Naive thymus-derived CD4-positive, alpha-beta T cell (primary cell): ENCODE data around the gene ANKRD44. TPM values are rescaled to one million over a fixed set of nuclear protein-coding genes. Genes with fewer than 3 reads are reported as not detected.
A peak's percentile ranks its signal among the peaks of the same experiment; 100 is the strongest.

Experiments used
- ATAC-seq: fragments of 150-1000 bp; cut with Tn5 transposase; 2 replicates; pipeline ENCODE4 v1.10.0; 2021; ENCODE audit warnings: mild to moderate bottlenecking, moderate library complexity
- CTCF ChIA-PET: fragments of 350-600 bp; sonication (Branson Sonifier 250); formaldehyde crosslinking; loops from one replicate; lab custom pipeline; 2021; ENCODE audit warnings: antibody characterized with exemption; lab: Charles Lee
- POLR2A ChIA-PET: fragments of 350-600 bp; sonication (Branson Sonifier 250); formaldehyde crosslinking; loops from one replicate; lab custom pipeline; 2021; ENCODE audit warnings: antibody characterized with exemption, inconsistent platforms; lab: Charles Lee
- DNase-seq, 9 donors: peaks; one replicate each; pipeline versions ENCODE4 v3.0.0 to v3.0.0-alpha.2; 2020 to 2022; ENCODE audit warnings: mixed read lengths in 1 of 9
- H3K27ac ChIP-seq: one replicate; pipeline ENCODE4 v1.7.0; 2013; ENCODE audit warnings: mild to moderate bottlenecking, low read depth, low read length, moderate library complexity
- H3K27me3 ChIP-seq, 2 donors: one replicate each; pipeline ENCODE4 v1.7.0; 2013; ENCODE audit warnings: low read length in 2 of 2, mild to moderate bottlenecking in 2 of 2, moderate library complexity in 2 of 2; ENCODE audit not compliant: control insufficient read depth in 2 of 2, insufficient read depth in 2 of 2
- H3K36me3 ChIP-seq, 3 experiments: 1 replicate in 2 of 3; 2 replicates in 1 of 3; pipeline ENCODE4 v1.7.0; 2013; ENCODE audit warnings: low read length in 3 of 3, mild to moderate bottlenecking in 3 of 3, moderate library complexity in 1 of 3; ENCODE audit not compliant: insufficient read depth in 3 of 3, control insufficient read depth in 2 of 3
- H3K4me1 ChIP-seq, 2 donors: one replicate each; pipeline ENCODE4 v1.7.0; 2013; ENCODE audit warnings: low read length in 2 of 2, mild to moderate bottlenecking in 2 of 2, moderate library complexity in 1 of 2; ENCODE audit not compliant: control insufficient read depth in 2 of 2, insufficient read depth in 2 of 2
- H3K4me3 ChIP-seq: 2 replicates; pipeline ENCODE4 v1.7.0; 2013; ENCODE audit warnings: mild to moderate bottlenecking, low read length
- H3K9me3 ChIP-seq, 3 experiments: 1 replicate in 2 of 3; 2 replicates in 1 of 3; pipeline ENCODE4 v1.7.0; 2013; ENCODE audit warnings: low read length in 3 of 3; ENCODE audit not compliant: control insufficient read depth in 2 of 3
- H3K27ac Mint-ChIP-seq, 9 donors: one replicate each; pipeline ENCODE4 v1.8.0; 2020 to 2022; ENCODE audit warnings: mixed read lengths in 9 of 9, mild to moderate bottlenecking in 8 of 9, moderate library complexity in 5 of 9, inconsistent platforms in 2 of 9
- H3K27me3 Mint-ChIP-seq, 5 donors: one replicate each; pipeline ENCODE4 v1.8.0; 2021 to 2022; ENCODE audit warnings: mixed read lengths in 5 of 5, mild to moderate bottlenecking in 1 of 5
- H3K36me3 Mint-ChIP-seq, 5 donors: one replicate each; pipeline ENCODE4 v1.8.0; 2020 to 2022; ENCODE audit warnings: mixed read lengths in 5 of 5, mild to moderate bottlenecking in 3 of 5, inconsistent platforms in 1 of 5
- H3K4me1 Mint-ChIP-seq, 7 donors: one replicate each; pipeline ENCODE4 v1.8.0; 2020 to 2022; ENCODE audit warnings: mixed read lengths in 7 of 7, mild to moderate bottlenecking in 3 of 7, inconsistent platforms in 1 of 7
- H3K4me3 Mint-ChIP-seq, 10 donors: one replicate each; pipeline ENCODE4 v1.8.0; 2020 to 2022; ENCODE audit warnings: mild to moderate bottlenecking in 10 of 10, mixed read lengths in 10 of 10, moderate library complexity in 6 of 10, inconsistent platforms in 2 of 10
- H3K9me3 Mint-ChIP-seq, 11 donors: one replicate each; pipeline ENCODE4 v1.8.0; 2020 to 2022; ENCODE audit warnings: mixed read lengths in 11 of 11, mild to moderate bottlenecking in 4 of 11, inconsistent platforms in 1 of 11, moderate library complexity in 1 of 11
- intact Hi-C, 2 donors: fragments of 100-400 bp; cut with micrococcal nuclease; formaldehyde crosslinking; loops; one replicate each; pipeline ENCODE4 v1.15.1; 2023
- polyA plus RNA-seq, 2 donors: library from polyadenylated mRNA; unstranded; fragments of 300-500 nt; fragmentation: Illumina TruSeq; gene quantifications; one replicate each; pipeline ENCODE4 v1.2.3, GENCODE V29; 2021
- total RNA-seq, 6 experiments: library from RNA in 5 of 6; stranded (reverse) in 5 of 6; gene quantifications; 1 replicate in 5 of 6; 2 replicates in 1 of 6; pipeline ENCODE4 v1.2.3 and lab custom pipeline; 2021 to 2026

ANKRD44 gene
- total and polyA plus RNA-seq, 7 experiments from 2014 or later = 88.6 to 296 (median 235) TPM

- H3K4me1 ChIP-seq = peaks cover 68 to 78% of the 10 kb centered on the region in 2 donors
- Mint-ChIP-seq H3K27me3 (no peaks in the 10 kb centered on the region), H3K4me3 (peak overlapping the region in 8 of 10 donors; percentile 14 to 83 (median 48)), H3K27ac (peak overlapping the region; percentile 19 to 95 (median 90)), H3K4me1 (peaks cover 46 to 98% (median 91%) of the 10 kb centered on the region in 7 donors), H3K9me3 (peaks cover 0 to 4% (median 0%) of the 10 kb centered on the region in 11 donors), H3K36me3 (peaks cover 7 to 47% (median 23%) of the 10 kb centered on the region in 5 donors)
- no peaks in the 10 kb centered on the region for H3K36me3 ChIP-seq
- ATAC-seq (no peak), DNase-seq (no peak)
- H3K27me3 ChIP-seq = no peaks in the 10 kb centered on the region
- H3K4me3 ChIP-seq = no peak overlapping the region
- intact Hi-C loops = loop anchor here in 1 of 2 donors (1.0 kb wide), 1 partner anchor 9 kb away; no protein-coding TSS in a partner anchor
- H3K9me3 ChIP-seq = no peaks in the 10 kb centered on the region
- CTCF ChIA-PET = interaction anchor here (1.3 kb wide), 1 partner anchor 62 kb away, joined by 4 read pairs; no protein-coding TSS in a partner anchor
- H3K27ac ChIP-seq = no peak overlapping the region
- POLR2A ChIA-PET = interaction anchor here (0.6 to 2.8 kb wide), 6 partner anchors 10 to 48 kb away, joined by 3 to 12 read pairs (median 6); no protein-coding TSS in a partner anchor
These were observed 64.5 kb downstream of the ANKRD44 start for GRCh38 chr2:197245829-197246804.

GRCh38 chr2:197244349-197244748, 66.2 kb downstream of the ANKRD44 start:
- no peak for DNase-seq

GRCh38 chr2:197242719-197243118, 67.9 kb downstream of the ANKRD44 start:
- Mint-ChIP-seq H3K27ac (peak overlapping the region; percentile 20 to 93 (median 68)), H3K36me3 (peaks cover 7 to 45% (median 17%) of the 10 kb centered on the region in 5 donors), H3K4me1 (peaks cover 54 to 95% (median 86%) of the 10 kb centered on the region in 7 donors), H3K27me3 (no peaks in the 10 kb centered on the region), H3K4me3 (peak overlapping the region in 7 of 10 donors; percentile 19 to 65 (median 48)), H3K9me3 (peaks cover 0 to 4% (median 0%) of the 10 kb centered on the region in 11 donors)
- no peak for DNase-seq
- Histone ChIP-seq H3K9me3 (no peaks in the 10 kb centered on the region), H3K27ac (peak overlapping the region; percentile 6), H3K36me3 (no peaks in the 10 kb centered on the region), H3K4me3 (peak overlapping the region; percentile 11), H3K27me3 (no peaks in the 10 kb centered on the region), H3K4me1 (peaks cover 73 to 80% of the 10 kb centered on the region in 2 donors)
- ATAC-seq = no peak
- intact Hi-C loops = no loop called here
- ChIA-PET POLR2A (interaction anchor here (0.6 to 1.8 kb wide), 7 partner anchors 10 to 67 kb away, joined by 3 to 10 read pairs (median 3); partner anchors contain the start of gene ANKRD44), CTCF (no interaction called here)

More at GRCh38 chr2:197244349-197244748, 66.2 kb downstream of the ANKRD44 start:
- Histone ChIP-seq H3K9me3 (no peaks in the 10 kb centered on the region), H3K27ac (peak overlapping the region; percentile 17), H3K27me3 (no peaks in the 10 kb centered on the region), H3K4me1 (peaks cover 69 to 78% of the 10 kb centered on the region in 2 donors), H3K4me3 (no peak overlapping the region), H3K36me3 (no peaks in the 10 kb centered on the region)
- ATAC-seq = no peak
- peaks cover 7 to 42% (median 21%) of the 10 kb centered on the region in 5 donors for H3K36me3 Mint-ChIP-seq
- intact Hi-C loops = loop anchor here in 1 of 2 donors (1.0 kb wide), 1 partner anchor 11 kb away; no protein-coding TSS in a partner anchor
- no peaks in the 10 kb centered on the region for H3K27me3 Mint-ChIP-seq
- peak overlapping the region; percentile 1 to 93 (median 70) for H3K27ac Mint-ChIP-seq
- H3K4me1 Mint-ChIP-seq = peaks cover 53 to 95% (median 87%) of the 10 kb centered on the region in 7 donors
- H3K9me3 Mint-ChIP-seq = peaks cover 0 to 4% (median 0%) of the 10 kb centered on the region in 11 donors
- H3K4me3 Mint-ChIP-seq = peak overlapping the region in 5 of 10 donors; percentile 0 to 65 (median 27)
- ChIA-PET POLR2A (interaction anchor here (0.6 to 2.8 kb wide), 9 partner anchors 11 to 55 kb away, joined by 3 to 12 read pairs (median 4); no protein-coding TSS in a partner anchor), CTCF (interaction anchor here (0.6 to 1.7 kb wide), 5 partner anchors 12 to 130 kb away, joined by 3 to 4 read pairs (median 4); no protein-coding TSS in a partner anchor)

GRCh38 chr2:197241596-197241995, 69.0 kb downstream of the ANKRD44 start:
- Histone ChIP-seq H3K4me1 (peaks cover 75 to 80% of the 10 kb centered on the region in 2 donors), H3K27ac (no peak overlapping the region), H3K36me3 (no peaks in the 10 kb centered on the region), H3K9me3 (no peaks in the 10 kb centered on the region), H3K4me3 (no peak overlapping the region), H3K27me3 (no peaks in the 10 kb centered on the region)
- no peak for DNase-seq
- intact Hi-C loops = loop anchor here in 1 of 2 donors (2.0 kb wide), 1 partner anchor 13 kb away; no protein-coding TSS in a partner anchor
- Mint-ChIP-seq H3K27ac (peak overlapping the region in 4 of 9 donors; percentile 73 to 93 (median 92)), H3K36me3 (peaks cover 2 to 35% (median 12%) of the 10 kb centered on the region in 5 donors), H3K4me1 (peaks cover 52 to 95% (median 86%) of the 10 kb centered on the region in 7 donors), H3K27me3 (no peaks in the 10 kb centered on the region), H3K9me3 (peaks cover 0 to 3% (median 0%) of the 10 kb centered on the region in 11 donors), H3K4me3 (peak overlapping the region in 1 of 10 donors; percentile 80)
- CTCF ChIA-PET = interaction anchor here (0.5 to 1.4 kb wide), 3 partner anchors 15 to 70 kb away, joined by 3 to 4 read pairs (median 3); no protein-coding TSS in a partner anchor
- POLR2A ChIA-PET = interaction anchor here (0.7 to 2.8 kb wide), 10 partner anchors 8 to 146 kb away, joined by 3 to 20 read pairs (median 8); no protein-coding TSS in a partner anchor
- ATAC-seq = no peak

GRCh38 chr2:197241153-197241552, 69.4 kb downstream of the ANKRD44 start:
- Histone ChIP-seq H3K27me3 (no peaks in the 10 kb centered on the region), H3K27ac (peak overlapping the region; percentile 70), H3K36me3 (no peaks in the 10 kb centered on the region), H3K9me3 (no peaks in the 10 kb centered on the region), H3K4me3 (peak overlapping the region; percentile 8), H3K4me1 (peaks cover 78 to 80% of the 10 kb centered on the region in 2 donors)
- Mint-ChIP-seq H3K36me3 (peaks cover 0 to 33% (median 8%) of the 10 kb centered on the region in 5 donors), H3K27me3 (no peaks in the 10 kb centered on the region), H3K27ac (peak overlapping the region; percentile 90 to 96 (median 91)), H3K9me3 (no peaks in the 10 kb centered on the region), H3K4me3 (peak overlapping the region; percentile 42 to 87 (median 80)), H3K4me1 (peaks cover 53 to 95% (median 87%) of the 10 kb centered on the region in 7 donors)
- ATAC-seq (no peak), DNase-seq (no peak)
- CTCF ChIA-PET = interaction anchor here (0.5 to 2.5 kb wide), 6 partner anchors 16 to 128 kb away, joined by 3 to 9 read pairs (median 4); no protein-coding TSS in a partner anchor
- intact Hi-C loops = loop anchor here in 1 of 2 donors (2.0 kb wide), 1 partner anchor 14 kb away; no protein-coding TSS in a partner anchor
- POLR2A ChIA-PET = interaction anchor here (1.1 to 2.8 kb wide), 15 partner anchors 9 to 86 kb away, joined by 3 to 20 read pairs (median 5); no protein-coding TSS in a partner anchor
